Bone marrow (tissue), 2 donors: ENCODE results near the gene SPAAR.
"Not testable (repeated sequence)": the region's sequence is repeated elsewhere in the genome, so short reads cannot be mapped to it uniquely, and the experiment has no call there.

Experiments
- DNase-seq, 2 donors: peaks; one replicate each; lab custom pipeline; 2025; lab: John Stamatoyannopoulos, UW

The SPAAR gene

DNA sequence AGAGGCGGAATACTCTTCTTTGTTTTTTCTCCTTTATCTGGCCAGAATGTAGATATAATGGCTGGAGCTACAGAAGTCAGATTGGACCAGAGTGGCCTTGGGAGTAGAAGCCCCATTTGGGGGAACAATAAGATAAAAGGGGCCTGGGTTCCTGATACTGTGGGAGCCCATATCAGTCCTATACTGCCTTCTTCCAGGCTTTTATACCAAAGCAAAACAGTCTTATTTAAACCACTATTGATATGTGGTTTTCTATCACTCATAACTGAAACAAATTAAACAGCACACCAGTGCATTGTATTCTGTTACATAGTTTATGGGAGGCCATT is 14.3 kb downstream of the SPAAR start:
- DNase-seq = no peak

DNA sequence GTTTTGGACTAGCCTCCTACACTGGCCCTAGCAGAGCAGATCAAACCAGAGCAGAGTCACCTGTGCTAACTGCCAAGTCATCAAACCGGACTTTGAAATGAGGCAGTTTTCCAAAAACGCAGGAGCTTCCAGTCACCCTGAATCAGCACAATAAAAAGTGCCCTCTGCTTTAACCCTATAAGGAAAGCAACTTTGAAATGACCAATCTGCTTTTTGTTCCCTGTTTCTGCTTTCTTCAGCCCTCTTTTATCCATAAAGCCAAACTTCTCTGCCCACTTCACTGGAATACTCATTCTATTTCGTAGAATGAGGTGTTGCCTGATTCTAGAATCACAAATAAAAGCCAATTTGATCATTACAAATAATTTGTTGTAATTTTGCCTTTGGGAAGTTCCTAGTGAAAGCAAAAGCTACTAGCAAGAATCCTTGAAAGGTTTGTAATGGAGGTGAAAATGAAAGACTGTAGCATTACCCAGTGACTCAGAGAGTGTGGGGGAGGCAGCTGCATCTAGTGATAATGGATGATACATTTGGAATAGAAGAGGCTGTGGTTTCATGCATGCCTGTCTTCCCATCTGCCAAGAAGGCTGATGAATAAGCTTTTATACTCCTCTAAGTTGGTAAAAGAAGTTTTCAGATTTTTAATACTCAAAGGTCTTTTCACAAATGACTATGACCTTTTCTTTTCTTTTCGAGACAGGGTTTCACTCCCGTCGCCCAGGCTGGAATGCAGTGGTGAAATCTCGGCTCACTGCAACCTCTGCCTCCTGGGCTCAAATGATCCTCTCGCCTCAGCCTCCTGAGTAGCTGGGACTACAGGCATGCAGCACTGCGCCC is 14.9 kb downstream of the SPAAR start:
- peak in 1 of 2 donors; percentile 85 for DNase-seq

DNA sequence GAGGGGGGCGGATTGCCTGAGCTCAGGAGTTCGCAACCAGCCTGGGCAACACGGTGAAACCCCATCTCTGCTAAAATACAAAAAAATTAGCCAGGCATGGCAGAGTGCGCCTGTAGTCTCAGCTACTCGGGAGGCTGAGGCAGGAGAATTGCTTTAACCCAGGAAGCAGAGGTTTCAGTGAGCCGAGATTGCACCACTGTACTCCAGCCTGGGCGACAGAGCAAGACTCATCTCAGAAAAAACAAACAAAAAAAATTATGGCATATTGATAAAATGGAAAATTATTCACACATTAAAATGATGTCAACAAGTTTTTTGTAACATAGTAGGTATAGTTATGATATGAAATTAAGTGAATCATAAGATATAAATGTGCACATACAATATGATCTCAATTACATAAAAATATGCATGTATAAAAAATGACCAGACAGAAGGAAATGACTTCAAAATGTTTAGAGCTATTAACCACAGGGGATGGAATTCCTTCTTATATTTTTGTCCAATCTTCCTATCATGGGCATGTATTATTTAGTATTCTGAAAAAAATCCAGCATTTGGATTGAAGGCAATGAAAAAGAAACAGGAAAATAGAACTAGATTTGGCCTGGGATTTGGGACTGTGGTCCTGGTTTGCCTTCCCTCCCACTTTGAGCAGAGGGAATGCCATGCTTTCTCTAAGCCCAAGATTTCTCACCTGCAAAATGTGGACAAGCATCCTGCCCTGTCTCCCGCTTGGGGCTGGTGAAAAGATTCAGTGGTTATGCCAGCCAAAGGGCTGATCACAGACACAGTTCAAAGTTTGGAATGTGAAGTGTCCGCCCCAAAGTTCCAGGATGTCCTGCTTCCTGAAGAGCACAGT is 19.5 kb downstream of the SPAAR start:
- no peak for DNase-seq

DNA sequence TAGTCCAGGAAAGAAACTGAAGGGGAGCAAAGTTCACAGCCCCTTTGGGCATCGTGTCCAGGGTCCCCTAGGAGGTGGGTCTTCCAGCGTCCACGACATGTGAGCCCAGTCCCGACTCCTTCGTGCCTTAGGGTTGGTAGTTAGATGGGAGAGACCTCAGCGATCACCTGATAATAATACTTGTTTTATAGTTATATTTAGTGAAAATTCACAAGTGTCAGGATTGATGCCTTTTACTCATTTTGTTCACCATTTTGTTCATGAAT is 20.1 kb downstream of the SPAAR start:
- no peak for DNase-seq

DNA sequence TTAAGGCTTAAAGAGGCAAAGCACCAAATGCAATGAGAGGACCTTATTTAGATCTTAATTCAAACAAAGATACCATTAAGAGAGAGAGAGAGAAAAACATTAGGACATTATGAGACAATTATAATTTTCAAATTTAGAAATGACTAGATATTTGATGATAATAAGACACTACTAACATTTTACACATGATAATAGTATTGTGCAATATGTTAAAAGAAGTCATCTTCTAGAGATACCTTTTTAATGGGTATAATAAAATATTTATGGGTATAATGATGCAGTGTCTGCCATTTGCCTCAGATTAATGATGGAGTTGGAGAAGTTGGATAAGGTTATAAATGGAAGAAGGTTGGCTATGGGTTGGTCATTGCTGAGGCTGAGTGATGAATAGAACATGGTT is 21.2 kb downstream of the SPAAR start:
- DNase-seq = no peak

DNA sequence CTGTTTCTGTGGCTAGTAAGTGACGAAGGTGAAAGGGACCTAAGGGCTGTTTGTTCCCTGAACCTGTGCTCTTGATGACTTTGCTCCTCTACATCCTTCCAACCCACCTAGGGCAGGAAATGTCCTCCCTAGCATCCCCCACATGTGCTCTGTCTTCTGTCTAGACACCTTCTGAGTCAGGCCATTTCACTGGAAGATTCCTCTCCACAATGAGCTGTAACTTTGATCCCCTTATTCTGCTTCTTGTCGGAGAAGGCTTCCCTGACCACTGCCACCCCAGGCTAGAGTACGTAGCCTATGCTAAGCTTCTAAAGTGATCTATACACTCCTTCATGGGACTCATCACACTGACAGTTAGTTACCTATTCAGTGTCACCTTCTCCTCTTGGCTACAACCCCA is 21.7 kb downstream of the SPAAR start:
- no peak for DNase-seq

DNA sequence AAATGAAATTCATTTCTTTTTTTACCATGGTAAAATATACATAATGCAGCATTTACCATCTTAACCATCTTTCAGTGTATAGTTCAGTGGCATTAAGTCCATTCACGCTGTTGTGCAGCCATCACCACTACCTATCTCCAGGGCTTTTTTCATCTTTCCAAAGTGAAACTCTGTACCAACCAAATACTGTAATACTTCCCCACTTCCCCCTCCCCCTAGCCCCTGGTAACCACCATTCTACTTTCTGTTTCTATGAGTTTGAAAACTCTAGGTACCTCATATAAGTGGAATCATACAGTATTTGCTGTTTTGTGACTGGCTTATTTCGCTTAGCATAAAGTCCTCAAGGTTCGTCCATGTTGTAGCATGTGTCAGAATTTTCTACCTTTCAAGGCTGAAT is 23.4 kb downstream of the SPAAR start:
- DNase-seq = peak in 1 of 2 donors; percentile 27

DNA sequence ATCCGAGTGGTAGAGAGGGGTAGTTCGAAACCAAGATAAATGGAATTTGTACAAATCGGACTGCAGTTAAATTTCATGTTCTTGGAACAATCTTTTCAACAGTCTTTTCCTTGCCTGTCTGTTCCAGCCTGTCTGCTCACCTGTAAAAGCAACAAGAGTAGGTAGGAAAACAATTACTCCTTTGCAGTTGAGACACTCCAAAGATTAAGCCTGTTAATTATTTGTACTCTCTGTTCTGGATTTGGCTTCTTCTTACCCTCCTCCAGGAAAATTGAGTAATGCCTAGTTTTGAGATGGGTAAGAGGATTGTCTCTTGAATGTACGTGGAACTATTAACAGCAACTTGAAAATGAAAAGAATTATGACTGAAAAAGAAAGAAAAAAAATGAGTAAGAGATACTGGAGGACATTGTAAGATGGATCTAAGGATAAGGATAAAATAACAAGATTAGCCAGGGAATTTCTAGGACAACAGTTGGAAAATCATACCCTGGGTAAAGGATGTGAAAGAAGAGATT is 24.3 kb downstream of the SPAAR start:
- no peak for DNase-seq

DNA sequence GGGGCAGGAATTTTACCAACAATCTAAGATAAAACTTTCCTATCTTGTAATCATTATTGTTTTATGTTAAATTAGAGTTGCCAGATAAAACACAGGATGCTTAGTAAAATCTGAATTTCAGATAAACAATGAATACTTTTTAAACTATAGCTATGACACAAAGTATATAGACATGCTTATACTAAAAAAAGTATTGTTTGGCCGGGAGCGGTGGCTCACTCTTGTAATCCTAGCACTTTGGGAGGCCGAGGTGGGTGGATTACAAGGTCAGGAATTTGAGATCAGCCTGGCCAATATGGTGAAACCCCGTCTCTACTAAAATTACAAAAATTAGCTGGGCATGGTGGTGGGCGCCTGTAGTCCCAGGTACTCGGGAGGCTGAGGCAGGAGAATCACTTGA is 24.8 kb downstream of the SPAAR start:
- not testable (repeated sequence) for DNase-seq

DNA sequence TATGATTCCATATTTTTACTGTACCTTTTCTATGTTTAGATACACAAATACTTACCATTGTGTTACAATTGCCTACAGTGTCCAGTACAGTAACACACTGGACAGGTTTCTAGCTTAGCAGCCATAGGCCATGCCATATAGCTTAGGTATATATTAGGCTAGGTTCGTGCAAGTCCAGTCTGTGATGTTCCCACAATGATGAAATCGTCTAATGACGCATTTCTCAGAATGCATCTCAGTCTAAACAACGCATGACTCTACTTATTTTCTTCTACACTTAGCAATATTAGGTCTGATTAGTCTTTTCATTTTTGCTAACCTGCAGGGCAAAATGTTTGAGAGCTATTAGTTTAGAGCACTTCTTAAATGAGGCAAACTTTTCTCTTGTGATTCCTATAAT is 26.0 kb downstream of the SPAAR start:
- no peak for DNase-seq

DNA sequence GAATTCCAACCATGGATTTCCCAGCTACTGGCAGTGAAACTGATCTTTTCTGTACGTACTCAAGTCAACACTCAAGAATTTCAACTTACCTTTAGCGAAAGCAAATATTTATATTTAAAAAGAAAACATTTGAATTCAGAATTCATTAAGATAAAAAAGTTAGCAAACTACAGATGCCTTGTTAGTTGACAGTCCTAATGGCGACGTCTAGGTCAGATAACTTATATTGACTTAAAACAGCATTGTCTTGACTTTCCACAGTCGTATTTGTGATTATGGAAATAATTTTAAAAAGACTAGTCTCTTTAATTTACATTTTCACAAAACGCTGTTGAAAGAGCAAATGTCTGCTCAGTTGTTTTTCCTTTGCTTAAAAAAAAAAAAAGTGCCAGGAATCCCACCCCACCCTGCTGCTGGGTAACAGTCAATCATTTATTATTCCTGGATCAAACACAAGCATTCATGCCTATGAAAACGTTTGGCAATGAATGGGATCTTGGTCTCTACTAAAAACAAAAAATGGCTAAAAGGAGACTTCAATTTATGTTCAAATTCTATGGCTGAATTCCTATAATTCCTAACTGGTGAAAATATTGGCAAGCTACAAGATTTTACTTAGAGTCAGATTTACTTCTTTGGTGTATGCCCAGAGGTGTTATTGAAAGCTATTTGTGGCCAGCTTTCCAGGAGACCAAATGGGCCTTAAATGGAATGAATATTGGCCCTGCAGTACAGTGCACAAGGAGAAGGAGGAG is 26.6 kb downstream of the SPAAR start:
- DNase-seq = no peak

DNA sequence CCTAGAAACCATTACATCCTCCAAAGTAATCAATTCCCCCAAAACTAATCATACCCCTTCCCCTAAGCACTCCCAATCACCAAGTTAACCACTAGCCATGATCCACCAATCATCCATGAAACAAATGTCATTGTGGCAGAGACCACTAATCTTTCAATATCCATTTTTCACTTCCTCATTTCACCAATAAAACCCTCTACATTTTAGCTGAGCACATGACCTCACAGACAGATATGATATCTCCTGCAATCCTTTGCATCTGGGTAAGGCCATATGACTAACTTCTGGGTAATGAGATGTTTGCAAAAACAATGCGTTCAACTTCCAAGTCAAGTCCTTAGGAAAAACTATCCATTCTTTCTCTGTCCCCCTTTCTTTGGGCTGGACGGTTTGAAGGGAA is 27.9 kb downstream of the SPAAR start:
- DNase-seq = no peak

DNA sequence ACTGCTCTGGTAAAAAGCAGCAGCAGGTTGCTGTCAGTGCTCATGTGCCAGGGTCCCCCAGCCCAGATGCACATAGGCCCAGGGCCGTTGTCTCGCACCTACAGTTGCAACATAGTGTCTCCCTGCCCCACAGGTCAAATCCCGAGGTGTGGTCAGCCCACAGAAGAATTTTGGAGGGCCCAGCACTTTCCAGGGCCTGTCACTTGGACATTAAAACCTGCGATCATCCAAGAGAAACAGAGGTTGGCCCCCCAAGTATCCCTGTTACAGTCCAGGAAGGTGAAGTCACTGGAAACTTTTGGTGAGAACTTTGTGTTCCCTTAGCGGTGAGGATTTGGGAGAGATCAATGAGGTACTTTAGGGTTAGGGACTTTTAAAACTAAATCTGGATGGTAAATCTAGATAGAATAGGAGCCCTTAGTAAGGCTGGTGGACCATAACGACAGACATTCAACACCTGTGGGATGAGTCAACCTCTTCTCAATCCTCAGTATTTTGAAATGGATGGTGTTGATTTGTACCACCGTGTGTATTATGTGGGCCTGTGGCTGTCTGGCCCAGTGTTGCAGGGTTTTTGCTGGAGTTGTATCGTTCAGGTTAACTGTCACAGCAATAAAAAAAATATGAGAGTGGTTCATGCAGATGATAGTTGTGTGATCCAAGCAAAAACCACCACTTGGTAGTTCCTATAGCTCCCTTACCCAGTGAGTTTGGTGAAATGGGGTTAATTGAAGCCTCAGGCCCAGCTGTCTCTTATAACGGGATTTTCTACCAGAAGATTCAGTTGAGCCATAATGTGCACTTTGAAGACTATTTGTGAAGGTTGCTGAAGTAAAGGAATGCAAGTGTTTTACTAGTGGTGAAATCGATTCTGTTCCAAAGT is 29.4 kb downstream of the SPAAR start:
- DNase-seq = no peak

DNA sequence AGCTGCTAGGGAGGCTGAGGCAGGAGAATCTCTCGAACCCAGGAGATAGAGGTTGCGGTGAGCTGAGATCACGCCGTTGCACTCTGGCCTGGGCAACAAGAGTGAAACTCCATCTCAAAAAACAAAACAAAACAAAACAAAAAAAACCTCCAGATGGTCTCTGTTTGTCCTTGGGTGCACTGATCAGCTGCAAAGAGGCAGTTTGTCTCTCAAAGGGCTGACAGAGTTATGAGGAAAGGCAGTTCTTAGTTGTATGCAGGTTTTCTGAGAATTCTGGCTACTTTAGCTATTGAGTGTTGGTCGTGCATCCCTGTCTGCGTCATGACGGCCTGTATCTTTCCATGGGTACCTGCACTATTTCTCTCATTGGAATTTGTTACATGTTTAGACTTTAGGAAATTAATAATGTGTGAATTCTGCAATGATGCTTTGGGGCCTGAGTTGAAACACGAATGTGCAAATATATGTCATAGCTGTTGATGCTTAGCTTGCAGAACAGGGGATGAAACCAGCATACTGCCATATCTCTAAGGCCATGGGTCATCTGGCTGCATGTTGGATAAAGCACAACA is 30.5 kb downstream of the SPAAR start:
- no peak for DNase-seq

DNA sequence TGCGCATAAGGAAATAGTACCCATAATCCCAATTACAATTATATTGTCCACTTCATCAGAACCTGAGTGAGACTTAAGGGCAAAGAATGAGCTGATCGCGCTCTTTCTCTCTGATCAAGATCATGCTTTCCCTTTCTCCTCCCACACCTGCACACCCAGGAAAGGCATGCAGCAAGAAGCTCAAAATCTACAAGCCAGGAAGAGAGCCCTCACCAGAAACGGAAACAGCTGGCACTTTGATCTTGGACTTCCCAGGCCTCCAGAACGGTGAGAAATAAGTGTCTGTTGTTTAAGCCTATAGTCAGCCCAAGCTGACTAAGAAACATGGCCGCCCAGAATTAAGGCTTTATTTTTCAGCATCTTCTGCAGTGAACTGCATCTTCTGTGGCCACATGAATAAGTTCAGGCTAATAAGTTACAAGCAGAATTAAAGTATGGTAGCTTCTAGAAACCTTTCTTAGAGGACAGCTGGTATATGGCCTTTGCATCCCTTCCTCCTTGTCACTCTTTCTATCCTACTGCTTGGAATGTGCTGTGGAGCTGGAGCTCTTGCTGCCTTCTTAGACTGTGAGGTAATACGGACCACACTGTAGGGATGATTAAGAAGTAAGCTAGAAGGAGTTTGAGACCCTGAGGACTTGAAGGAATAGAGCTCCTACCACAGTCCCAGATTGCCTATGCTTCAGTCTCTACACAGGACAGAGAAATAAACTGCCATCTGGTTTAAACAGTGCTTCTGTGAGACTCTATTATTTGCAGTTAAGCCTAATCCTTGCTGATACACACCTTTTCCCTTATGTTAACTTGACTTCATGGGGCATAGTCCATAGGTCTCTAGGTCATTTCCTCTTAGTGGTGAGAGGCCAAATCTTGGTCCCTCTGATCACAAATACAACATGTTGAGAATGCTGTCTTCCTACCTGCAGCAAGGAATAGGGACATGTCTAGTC is 31.4 kb downstream of the SPAAR start:
- peak in 1 of 2 donors; percentile 25 for DNase-seq

DNA sequence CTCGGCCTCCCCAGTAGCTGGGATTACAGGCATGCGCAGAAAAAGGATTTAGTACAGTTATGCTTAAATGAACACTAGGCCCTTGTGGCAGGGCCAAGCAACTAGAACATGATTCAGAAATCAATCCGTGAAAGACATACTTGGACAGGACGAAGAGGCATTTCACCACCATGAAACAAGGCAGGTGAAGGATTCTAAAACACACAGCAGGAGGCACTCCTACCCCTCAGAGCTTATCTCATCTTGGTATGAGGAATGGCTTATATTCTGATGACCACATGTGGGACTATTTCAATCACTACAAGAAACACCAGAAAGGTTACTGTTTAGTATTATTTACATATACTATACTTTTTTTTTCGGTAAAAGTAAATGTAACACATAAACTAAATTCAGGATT is 33.0 kb downstream of the SPAAR start:
- DNase-seq = no peak

DNA sequence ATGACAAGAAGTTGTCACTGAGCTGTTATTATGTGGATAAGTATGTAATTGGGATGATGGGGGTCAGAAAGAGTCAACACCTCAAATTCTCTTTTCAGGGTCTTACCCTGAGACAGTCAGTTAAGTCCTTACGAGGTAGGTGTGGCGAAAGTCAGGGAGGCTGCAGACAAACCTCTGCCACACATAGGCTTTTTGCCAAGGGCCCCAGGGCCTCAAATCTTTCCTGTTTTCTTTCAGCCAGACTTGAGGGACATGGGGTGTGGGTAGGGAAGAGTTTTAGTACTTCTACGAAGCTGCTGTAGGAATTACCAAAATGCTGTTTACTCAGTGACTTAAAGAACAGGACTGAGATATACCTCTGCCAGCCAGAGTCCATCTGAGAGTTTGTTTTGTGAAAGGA is 34.9 kb downstream of the SPAAR start:
- no peak for DNase-seq

DNA sequence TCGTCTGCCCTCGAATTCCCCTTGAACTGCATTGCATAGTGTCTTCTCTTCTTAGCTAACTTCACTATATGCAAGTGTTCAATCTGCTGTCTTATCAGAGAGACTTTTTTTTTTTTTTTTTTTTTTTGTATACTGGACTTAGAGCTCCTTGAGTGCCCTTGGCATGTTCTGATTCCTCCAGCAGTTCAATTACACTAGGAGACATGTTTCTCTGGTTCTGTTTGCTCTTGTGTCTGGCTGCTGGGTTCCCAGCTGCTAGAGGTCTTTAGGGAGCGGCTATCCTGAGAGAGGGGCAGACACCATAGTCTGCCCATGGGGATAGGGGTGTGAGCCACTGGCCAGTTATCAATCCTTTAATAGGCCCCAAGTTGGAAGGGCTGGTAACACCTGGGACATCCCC is 35.6 kb downstream of the SPAAR start:
- no peak for DNase-seq

DNA sequence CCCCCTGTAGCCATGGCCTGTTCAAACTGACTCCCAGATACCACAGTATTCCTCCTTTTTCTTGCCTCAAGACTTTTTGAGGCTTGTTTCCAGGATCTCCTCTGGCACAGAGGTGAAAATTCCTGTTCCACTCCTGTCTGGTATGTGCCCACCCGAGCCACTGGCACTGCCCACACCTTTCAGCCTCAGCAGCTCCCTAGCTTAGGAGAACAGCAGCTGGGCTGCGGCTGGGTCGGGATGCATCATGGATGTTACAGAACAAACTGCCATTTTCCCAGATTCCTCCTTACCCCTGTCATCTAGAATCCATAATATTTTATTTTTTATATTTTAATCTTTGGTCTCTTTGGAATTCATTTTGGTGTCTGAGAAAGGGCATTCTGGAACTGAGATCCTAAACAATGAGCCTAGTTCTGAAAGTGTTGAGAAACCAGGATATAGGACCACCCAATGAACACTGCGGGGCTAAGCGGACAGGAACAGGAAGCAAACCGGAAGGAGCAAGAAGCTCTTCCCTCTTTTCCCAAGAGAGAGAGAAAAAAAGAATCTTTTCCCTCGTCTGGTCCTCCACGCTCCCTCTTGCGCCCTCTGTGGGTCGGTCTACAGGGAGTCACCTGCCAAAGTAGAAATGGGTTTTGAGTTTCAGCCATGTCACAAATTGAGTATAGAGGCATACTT is 36.2 kb downstream of the SPAAR start:
- DNase-seq = peak in 1 of 2 donors; percentile 40

DNA sequence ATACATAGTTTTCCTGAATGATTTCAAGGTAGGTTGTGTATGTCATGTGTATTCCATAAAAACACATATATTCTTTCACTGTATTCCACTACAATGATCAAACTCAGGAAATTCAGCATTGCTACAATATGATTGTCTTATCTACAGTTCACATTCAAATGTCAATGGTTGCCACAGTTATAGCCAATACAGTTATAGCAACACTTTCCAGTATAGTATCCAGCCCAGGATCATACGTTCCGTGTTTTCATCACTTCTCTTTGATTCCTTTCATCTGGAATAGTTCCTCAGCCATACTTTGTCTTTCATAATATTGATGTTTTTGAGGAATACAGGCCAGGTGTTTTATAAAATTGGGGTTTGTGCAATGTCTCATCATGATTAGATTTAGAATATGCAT is 39.2 kb downstream of the SPAAR start:
- no peak for DNase-seq
